ENCODE measurements around the gene NAV3.

The NAV3 gene

GRCh38 chr12:77830583-77831351, at the start of gene NAV3:
Gene NAV3 (plus strand): TSS chr12:77830894. CDS start chr12:77831462, 568 bp downstream.
- DNase-seq (ENCODE audit: low read depth in 2 of 3, low spot score in 2 of 3) = no peak

GRCh38 chr12:77782034-77782433, 48.7 kb upstream of the NAV3 start:
- no peak for DNase-seq (ENCODE audit: low read depth in 2 of 3, low spot score in 2 of 3)

- no peak for DNase-seq (ENCODE audit: low read depth in 2 of 3, low spot score in 2 of 3)
Observed at GRCh38 chr12:77782766-77783165, 47.9 kb upstream of the NAV3 start.

- no peak for DNase-seq (ENCODE audit: low read depth in 2 of 3, low spot score in 2 of 3)
Observed at GRCh38 chr12:77785211-77785610, 45.5 kb upstream of the NAV3 start.

- DNase-seq (ENCODE audit: low read depth in 2 of 3, low spot score in 2 of 3) = no peak
Observed at GRCh38 chr12:77786675-77787074, 44.0 kb upstream of the NAV3 start.

- no peak for DNase-seq (ENCODE audit: low read depth in 2 of 3, low spot score in 2 of 3)
Observed at GRCh38 chr12:77788231-77789168, 42.2 kb upstream of the NAV3 start.

- DNase-seq (ENCODE audit: low read depth in 2 of 3, low spot score in 2 of 3) = no peak
Observed at GRCh38 chr12:77795699-77796098, 35.0 kb upstream of the NAV3 start.

- DNase-seq (ENCODE audit: low read depth in 2 of 3, low spot score in 2 of 3) = no peak
Observed at GRCh38 chr12:77796775-77797174, 33.9 kb upstream of the NAV3 start.

- DNase-seq (ENCODE audit: low read depth in 2 of 3, low spot score in 2 of 3) = no peak
Observed at GRCh38 chr12:77800501-77800900, 30.2 kb upstream of the NAV3 start.

DNA sequence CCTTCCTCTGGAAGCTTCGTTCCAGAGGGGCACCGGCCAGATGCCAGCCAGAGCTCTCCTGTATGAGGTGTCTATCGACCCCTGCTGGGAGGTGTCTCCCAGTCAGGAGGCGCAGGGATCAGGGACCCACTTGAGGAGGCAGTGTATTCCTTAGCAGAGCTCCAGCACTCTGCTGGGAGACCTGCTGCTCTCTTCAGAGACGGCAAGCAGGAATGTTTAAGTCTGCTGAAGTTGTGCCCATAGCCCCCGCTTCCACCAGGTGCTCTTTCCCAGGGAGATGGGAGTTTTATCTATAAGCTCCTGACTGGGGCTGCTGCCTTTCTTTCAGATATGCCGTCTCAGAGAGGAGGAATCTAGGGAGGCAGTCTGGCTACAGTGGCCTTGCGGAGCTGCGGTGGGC, 22.2 kb upstream of the NAV3 start:
- no peak for DNase-seq (ENCODE audit: low read depth in 2 of 3, low spot score in 2 of 3)

DNA sequence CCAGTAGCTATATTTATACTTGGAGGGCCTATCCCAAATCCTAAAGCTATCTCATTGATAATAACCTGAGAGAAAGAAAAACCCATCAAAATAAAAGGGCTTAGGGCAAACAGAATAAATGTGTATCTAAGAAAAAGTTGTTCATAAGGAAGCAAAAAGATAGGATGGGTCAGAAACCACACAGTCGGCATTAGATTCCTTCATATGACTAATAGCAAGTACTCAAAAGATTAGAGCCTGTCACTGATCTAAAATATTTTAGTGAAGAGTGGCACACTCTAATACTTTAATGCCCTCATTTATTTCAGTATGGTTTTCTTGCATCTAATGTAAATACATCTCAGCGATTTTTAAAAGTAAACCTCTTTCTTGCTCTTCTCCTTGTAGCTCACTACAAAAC, 17.1 kb upstream of the NAV3 start:
- DNase-seq (ENCODE audit: low read depth in 2 of 3, low spot score in 2 of 3) = no peak

DNA sequence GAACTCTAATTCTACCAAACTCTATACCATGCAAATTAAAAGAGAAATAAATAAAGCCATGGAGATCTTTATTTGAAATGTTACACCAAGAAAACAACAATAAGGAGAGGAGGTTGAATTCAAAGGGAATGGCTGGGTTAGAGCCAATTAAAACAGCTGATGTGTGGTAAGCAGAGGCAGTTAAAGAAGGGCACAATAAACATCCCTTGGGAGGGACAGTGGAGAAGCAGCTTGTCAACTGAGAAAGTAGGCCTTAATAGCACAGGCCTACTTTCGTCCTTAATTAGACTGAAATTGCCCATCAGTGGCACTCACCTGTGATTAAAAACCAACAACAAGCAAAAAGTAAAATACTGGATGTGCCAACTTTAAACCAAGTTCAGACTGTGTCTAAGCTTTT, 16.3 kb upstream of the NAV3 start:
- no peak for DNase-seq (ENCODE audit: low read depth in 2 of 3, low spot score in 2 of 3)

GRCh38 chr12:77816196-77816595, 14.5 kb upstream of the NAV3 start:
- DNase-seq (ENCODE audit: low read depth in 2 of 3, low spot score in 2 of 3) = no peak

- no peak for DNase-seq (ENCODE audit: low read depth in 2 of 3, low spot score in 2 of 3)
Observed at GRCh38 chr12:77817276-77817675, 13.4 kb upstream of the NAV3 start.

- no peak for DNase-seq (ENCODE audit: low read depth in 2 of 3, low spot score in 2 of 3)
Observed at GRCh38 chr12:77818351-77818750, 12.3 kb upstream of the NAV3 start.

- DNase-seq (ENCODE audit: low read depth in 2 of 3, low spot score in 2 of 3) = no peak
Observed at GRCh38 chr12:77821699-77822203, 8.9 kb upstream of the NAV3 start.

DNA sequence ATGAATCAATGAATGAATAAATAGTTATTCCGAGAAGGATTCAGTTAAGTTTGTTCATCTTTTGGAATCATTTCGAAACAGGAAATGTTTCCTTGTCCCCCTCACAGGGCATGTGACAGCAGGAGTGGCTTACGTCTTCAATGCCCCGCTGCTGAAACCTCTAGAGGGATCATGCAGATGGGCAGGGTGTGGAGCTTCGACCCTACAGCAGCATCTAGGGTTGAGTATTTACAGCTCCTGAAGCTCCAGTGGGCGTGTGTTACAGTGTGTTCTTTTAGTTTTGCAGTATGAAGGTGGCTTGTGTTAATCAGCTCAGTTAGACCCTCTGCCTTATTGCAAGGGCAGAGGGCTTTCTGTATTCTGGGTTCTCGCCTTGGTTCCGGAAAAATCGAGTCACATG, 2.6 kb downstream of the NAV3 start:
- no peak for DNase-seq (ENCODE audit: low read depth in 2 of 3, low spot score in 2 of 3)

- no peak for DNase-seq (ENCODE audit: low read depth in 2 of 3, low spot score in 2 of 3)
Observed at GRCh38 chr12:77834618-77835017, 3.9 kb downstream of the NAV3 start.

- no peak for DNase-seq (ENCODE audit: low read depth in 2 of 3, low spot score in 2 of 3)
Observed at GRCh38 chr12:77835969-77836368, 5.3 kb downstream of the NAV3 start.

- DNase-seq (ENCODE audit: low read depth in 2 of 3, low spot score in 2 of 3) = no peak
Observed at GRCh38 chr12:77837876-77838291, 7.2 kb downstream of the NAV3 start.

DNA sequence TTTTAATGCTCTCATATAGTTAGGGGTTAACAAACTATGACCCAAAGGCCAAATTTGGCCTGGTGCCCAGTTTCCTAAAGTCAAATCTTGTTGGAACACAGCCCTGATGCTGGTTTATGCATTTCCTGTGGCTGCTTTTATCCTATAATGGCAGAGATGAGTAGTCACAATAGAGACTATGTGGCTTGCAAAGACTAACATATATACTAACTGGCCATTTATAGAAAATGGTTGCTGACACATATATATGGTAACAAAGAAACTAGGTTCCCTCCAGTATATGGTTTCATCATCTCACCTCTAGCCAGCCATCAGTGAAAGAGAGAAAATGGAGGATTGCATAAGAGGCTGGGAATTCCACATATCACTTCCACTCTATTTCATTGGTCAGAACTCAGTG, 10.8 kb downstream of the NAV3 start:
- DNase-seq (ENCODE audit: low read depth in 2 of 3, low spot score in 2 of 3) = no peak

GRCh38 chr12:77842430-77842829, 11.7 kb downstream of the NAV3 start:
- DNase-seq (ENCODE audit: low read depth in 2 of 3, low spot score in 2 of 3) = no peak

All from activated CD8-positive, alpha-beta memory T cell treated with anti-CD3 and anti-CD28 coated beads for 48 hours (primary cell).